ENCODE measurements around the gene IL2RA. TPM values are rescaled to one million over a fixed set of nuclear protein-coding genes. Genes with fewer than 3 reads are reported as not detected.

IL2RA gene
- total and polyA plus RNA-seq, 9 of the 15 experiments (the other 6 are each of a cell fraction or from before 2014, with no cell fraction given) = 0.95 TPM; not detected in 8

DNA sequence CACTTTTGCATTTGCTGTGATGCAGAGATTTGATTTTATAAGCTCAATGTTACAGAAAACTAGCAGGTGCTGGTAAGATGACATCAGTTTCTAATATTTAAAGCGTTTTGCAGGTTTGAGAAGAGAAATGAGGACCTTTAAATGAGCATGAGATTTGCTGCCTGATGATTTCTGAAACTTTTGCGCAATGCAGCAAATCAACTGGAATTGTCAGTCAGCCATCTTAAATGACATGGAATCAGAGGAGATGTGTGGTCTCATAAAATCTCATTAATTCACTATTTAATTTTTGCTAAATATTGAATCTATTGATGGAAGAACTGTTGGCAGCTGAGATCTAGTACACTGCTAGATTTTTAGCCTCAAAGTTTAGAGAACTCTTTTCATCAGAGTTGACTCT is 30.6 kb upstream of the IL2RA start:
- POLR2A ChIA-PET = no interaction called here
- H3K9me3 ChIP-seq (replicated peaks; ENCODE audit: control insufficient read depth, insufficient read depth, low read depth, low read length) = no peaks in the 10 kb centered on the region
- intact Hi-C loops (cut with micrococcal nuclease) = no loop called here

DNA sequence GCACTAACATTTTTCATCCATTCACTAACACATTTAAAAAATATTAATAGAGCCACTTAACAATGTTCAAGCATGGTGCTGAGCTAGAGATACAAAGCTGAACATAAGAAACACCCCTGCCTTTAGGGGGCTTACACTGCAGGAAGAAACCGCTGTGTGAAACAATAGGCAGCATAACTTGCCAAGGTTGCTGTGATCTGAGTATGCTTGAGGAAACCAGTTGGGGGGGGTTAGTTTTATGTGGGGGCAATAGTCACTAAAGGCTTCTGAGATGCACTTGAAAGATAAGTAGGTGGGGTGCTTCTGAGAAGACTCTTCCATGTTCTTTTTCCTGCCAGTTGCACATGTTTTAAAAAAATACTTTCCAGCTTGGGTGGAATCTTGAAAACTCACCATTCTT is 29.5 kb upstream of the IL2RA start:
- Histone ChIP-seq H2AFZ (ENCODE audit: low read depth, low read length) (no peak overlapping the region), H3K4me1 (replicated peaks in 1 of 2; ENCODE audit: control insufficient read depth in 2 of 2, insufficient read depth in 2 of 2, low read length in 2 of 2) (peaks cover 12 to 28% of the 10 kb centered on the region in 2 experiments; a peak in 4 of 5 replicates), H3K36me3 (ENCODE audit: control insufficient read depth, insufficient read depth, low read length) (peaks cover 37% of the 10 kb centered on the region), H3K4me3 (no peak overlapping the region), H3K79me2 (ENCODE audit: control insufficient read depth, insufficient read depth, low read length) (peaks cover 78% of the 10 kb centered on the region), H3K9me1 (ENCODE audit: control insufficient read depth, insufficient read depth, low read length) (no peaks in the 10 kb centered on the region), H3K4me2 (ENCODE audit: insufficient read depth, low read length) (peak overlapping the region; percentile 16; the same call in 1 of the 2 replicates), H3K9ac (ENCODE audit: insufficient read depth in 1 of 2, low read depth in 2 of 2, low read length in 2 of 2) (no peak overlapping the region), H3K9me3 (replicated peaks; ENCODE audit: control insufficient read depth, insufficient read depth, low read depth, low read length) (no peaks in the 10 kb centered on the region), H3K27ac (ENCODE audit: extremely low read depth, low read depth, low read length) (peak overlapping the region; percentile 24; the same call in 1 of the 3 replicates), H3K27me3 (ENCODE audit: control insufficient read depth in 2 of 2, insufficient read depth in 2 of 2, low read length in 2 of 2) (no peaks in the 10 kb centered on the region), H4K20me1 (replicated peaks; ENCODE audit: control insufficient read depth, insufficient read depth, low read length) (peaks cover 40% of the 10 kb centered on the region)
- no TSS peak for BruUV-seq (replicated peaks)
- DNase-seq (ENCODE audit: extremely low read depth in 1 of 4, low spot score in 3 of 4) (peak in 1 of 4 experiments; percentile 41), ATAC-seq (no peak), FAIRE-seq (peak; percentile 60)
- in situ Hi-C loops (cut with MboI) = no loop called here
- intact Hi-C loops (cut with micrococcal nuclease) = no loop called here
- WGBS (ENCODE audit: insufficient coverage, low coverage, missing lambda C conversion rate) = 22% methylated on average over 1 of the region's 1 CpG
- POLR2A ChIA-PET = interaction anchor here (0.7 kb wide), 1 partner anchor 646 kb away, joined by 5 read pairs; no protein-coding TSS in a partner anchor
- CTCF ChIA-PET (ENCODE audit: low intra/inter-chr PET ratio) = no interaction called here
- TF ChIP-seq, protein P1, sequence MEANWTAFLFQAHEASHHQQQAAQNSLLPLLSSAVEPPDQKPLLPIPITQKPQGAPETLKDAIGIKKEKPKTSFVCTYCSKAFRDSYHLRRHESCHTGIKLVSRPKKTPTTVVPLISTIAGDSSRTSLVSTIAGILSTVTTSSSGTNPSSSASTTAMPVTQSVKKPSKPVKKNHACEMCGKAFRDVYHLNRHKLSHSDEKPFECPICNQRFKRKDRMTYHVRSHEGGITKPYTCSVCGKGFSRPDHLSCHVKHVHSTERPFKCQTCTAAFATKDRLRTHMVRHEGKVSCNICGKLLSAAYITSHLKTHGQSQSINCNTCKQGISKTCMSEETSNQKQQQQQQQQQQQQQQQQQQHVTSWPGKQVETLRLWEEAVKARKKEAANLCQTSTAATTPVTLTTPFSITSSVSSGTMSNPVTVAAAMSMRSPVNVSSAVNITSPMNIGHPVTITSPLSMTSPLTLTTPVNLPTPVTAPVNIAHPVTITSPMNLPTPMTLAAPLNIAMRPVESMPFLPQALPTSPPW (CRISPR knock-in tag; IDR thresholded peaks at IDR 0.05) = peak; percentile 66
- no peak for TF ChIP-seq PHF8 (IDR thresholded peaks at IDR 0.05; ENCODE audit: borderline replicate concordance, low read length)
- no peak for TF ChIP-seq NR3C1 (CRISPR knock-in tag; IDR thresholded peaks at IDR 0.05)
- no peak for TF ChIP-seq HIVEP1 (CRISPR knock-in tag; IDR thresholded peaks at IDR 0.05)
- TF ChIP-seq ZNF174 (CRISPR knock-in tag; IDR thresholded peaks at IDR 0.05) = no peak
- TF ChIP-seq, protein P2, sequence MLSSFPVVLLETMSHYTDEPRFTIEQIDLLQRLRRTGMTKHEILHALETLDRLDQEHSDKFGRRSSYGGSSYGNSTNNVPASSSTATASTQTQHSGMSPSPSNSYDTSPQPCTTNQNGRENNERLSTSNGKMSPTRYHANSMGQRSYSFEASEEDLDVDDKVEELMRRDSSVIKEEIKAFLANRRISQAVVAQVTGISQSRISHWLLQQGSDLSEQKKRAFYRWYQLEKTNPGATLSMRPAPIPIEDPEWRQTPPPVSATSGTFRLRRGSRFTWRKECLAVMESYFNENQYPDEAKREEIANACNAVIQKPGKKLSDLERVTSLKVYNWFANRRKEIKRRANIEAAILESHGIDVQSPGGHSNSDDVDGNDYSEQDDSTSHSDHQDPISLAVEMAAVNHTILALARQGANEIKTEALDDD (IDR thresholded peaks at IDR 0.05) = 0 out of 2 replicates have a peak, but pooled peaks have one; percentile 19
- no peak for TF ChIP-seq KAT7 (CRISPR knock-in tag; IDR thresholded peaks at IDR 0.05; ENCODE audit: borderline replicate concordance)
- 0 out of 2 replicates have a peak, but pooled peaks have one; percentile 9 for TF ChIP-seq SMARCA4 (IDR thresholded peaks at IDR 0.05)
- TF ChIP-seq, protein P3, sequence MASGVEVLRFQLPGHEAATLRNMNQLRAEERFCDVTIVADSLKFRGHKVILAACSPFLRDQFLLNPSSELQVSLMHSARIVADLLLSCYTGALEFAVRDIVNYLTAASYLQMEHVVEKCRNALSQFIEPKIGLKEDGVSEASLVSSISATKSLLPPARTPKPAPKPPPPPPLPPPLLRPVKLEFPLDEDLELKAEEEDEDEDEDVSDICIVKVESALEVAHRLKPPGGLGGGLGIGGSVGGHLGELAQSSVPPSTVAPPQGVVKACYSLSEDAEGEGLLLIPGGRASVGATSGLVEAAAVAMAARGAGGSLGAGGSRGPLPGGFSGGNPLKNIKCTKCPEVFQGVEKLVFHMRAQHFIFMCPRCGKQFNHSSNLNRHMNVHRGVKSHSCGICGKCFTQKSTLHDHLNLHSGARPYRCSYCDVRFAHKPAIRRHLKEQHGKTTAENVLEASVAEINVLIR (CRISPR knock-in tag; IDR thresholded peaks at IDR 0.05) = no peak

More for the DNA sequence above, 30.6 kb upstream of the IL2RA start:
- FAIRE-seq = no peak
- H3K4me3 ChIP-seq = no peak overlapping the region
- DNase-seq (ENCODE audit: extremely low read depth in 1 of 4, low spot score in 3 of 4) = no peak
- no peaks in the 10 kb centered on the region for H3K27me3 ChIP-seq (ENCODE audit: control insufficient read depth in 2 of 2, insufficient read depth in 2 of 2, low read length in 2 of 2)
- in situ Hi-C loops (cut with MboI) = no loop called here
- peaks cover 48% of the 10 kb centered on the region for H3K36me3 ChIP-seq (ENCODE audit: control insufficient read depth, insufficient read depth, low read length)
- WGBS (ENCODE audit: insufficient coverage, low coverage, missing lambda C conversion rate) = 75% methylated on average over 2 of the region's 2 CpGs
- no peak overlapping the region for H3K27ac ChIP-seq (ENCODE audit: extremely low read depth, low read depth, low read length)
- no peak overlapping the region for H2AFZ ChIP-seq (ENCODE audit: low read depth, low read length)
- H3K9ac ChIP-seq (ENCODE audit: insufficient read depth in 1 of 2, low read depth in 2 of 2, low read length in 2 of 2) = no peak overlapping the region
- peaks cover 89% of the 10 kb centered on the region for H3K79me2 ChIP-seq (ENCODE audit: control insufficient read depth, insufficient read depth, low read length)
- ATAC-seq = no peak
- H3K4me2 ChIP-seq (ENCODE audit: insufficient read depth, low read length) = no peak overlapping the region
- no peaks in the 10 kb centered on the region for H3K9me1 ChIP-seq (ENCODE audit: control insufficient read depth, insufficient read depth, low read length)
- TF ChIP-seq ZNF436 (CRISPR knock-in tag; IDR thresholded peaks at IDR 0.05) (no peak), ZNF57 (CRISPR knock-in tag; IDR thresholded peaks at IDR 0.05) (no peak), CXXC5 (CRISPR knock-in tag; IDR thresholded peaks at IDR 0.05) (no peak), CEBPB (tag; IDR thresholded peaks at IDR 0.05) (peak; percentile 69), CEBPG (CRISPR knock-in tag; IDR thresholded peaks at IDR 0.05) (no peak), CEBPG (tag; conservative IDR thresholded peaks at IDR 0.05 in 1 of 2, IDR thresholded peaks at IDR 0.05 in 1 of 2) (0 out of 4 replicates have a peak, but pooled peaks of 1 of the 2 experiments have one; percentile 18)
- TF ChIP-seq, protein P4, sequence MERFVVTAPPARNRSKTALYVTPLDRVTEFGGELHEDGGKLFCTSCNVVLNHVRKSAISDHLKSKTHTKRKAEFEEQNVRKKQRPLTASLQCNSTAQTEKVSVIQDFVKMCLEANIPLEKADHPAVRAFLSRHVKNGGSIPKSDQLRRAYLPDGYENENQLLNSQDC (CRISPR knock-in tag; IDR thresholded peaks at IDR 0.05) = no peak
- BruUV-seq (replicated peaks) = no TSS peak
- CTCF ChIA-PET (ENCODE audit: low intra/inter-chr PET ratio) = interaction anchor here (0.6 kb wide), 1 partner anchor 1192 kb away, joined by 3 read pairs; no protein-coding TSS in a partner anchor
- H3K4me1 ChIP-seq (replicated peaks in 1 of 2; ENCODE audit: control insufficient read depth in 2 of 2, insufficient read depth in 2 of 2, low read length in 2 of 2) = peaks cover 12 to 25% of the 10 kb centered on the region in 2 experiments; a peak in 4 of 5 replicates
- peaks cover 40% of the 10 kb centered on the region for H4K20me1 ChIP-seq (replicated peaks; ENCODE audit: control insufficient read depth, insufficient read depth, low read length)
